Measurements from ENCODE around the gene WWOX. TPM values are rescaled to one million over a fixed set of nuclear protein-coding genes. Genes with fewer than 3 reads are reported as not detected.

The WWOX gene
- total RNA-seq, 1 experiment from 2014 or later = 13.0 TPM

DNA sequence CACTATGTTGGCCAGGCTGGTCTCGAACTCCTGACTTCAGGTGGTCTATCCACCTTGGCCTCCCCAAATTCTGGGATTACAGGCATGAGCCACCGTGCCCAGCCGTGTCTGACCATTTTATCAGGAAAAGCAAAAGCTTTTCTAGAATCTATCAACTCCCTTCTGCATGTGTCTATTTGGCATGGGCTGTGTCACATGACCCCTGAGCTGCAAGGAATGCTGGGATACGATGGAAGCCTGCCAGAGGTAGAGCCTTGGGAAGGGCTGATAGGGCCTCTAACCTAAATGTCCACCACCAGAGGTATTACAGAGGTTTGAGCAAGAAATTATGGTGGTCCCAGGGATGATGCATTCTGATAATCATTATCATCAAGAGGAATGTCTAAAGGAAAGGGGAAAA is 616.2 kb downstream of the WWOX start:
- DNase-seq (ENCODE audit: low read depth) = no peak

DNA sequence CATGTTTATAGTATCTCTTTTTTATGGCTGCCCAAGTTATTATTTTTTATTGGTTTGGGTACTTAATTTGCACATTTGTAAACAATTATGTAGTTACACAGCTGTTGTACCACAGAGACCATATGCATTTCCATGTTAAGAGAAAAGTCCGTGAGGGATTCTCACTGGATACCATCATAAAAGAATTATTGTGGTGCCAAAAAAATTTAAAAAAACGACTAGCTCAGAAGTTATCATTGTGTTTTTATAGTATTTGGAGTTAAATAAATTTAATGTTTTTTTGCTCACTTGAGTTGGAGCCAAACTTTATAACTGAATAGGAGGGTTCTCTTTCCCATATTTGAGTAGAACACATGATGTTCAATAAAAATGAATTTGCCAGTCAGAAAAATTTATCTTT is 618.7 kb downstream of the WWOX start:
- no peak for DNase-seq (ENCODE audit: low read depth)

DNA sequence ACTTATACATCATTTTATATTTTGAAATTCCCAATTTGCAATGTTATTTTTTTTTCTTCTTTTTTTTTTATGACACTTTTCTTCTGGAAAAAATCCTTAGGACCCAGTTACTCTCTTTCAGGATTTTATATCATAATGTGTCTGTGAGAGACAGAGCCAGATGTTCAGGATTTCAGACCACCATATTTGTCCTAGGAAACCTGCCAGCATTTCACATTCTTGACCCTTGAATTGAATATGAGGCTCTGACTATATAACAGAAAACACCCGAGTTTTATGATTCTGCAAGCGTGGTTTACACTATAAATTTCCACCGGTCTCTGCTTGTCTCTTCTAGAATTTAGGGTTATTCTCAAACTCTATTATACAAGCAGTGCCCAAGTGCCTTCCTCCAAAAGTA is 621.0 kb downstream of the WWOX start:
- DNase-seq (ENCODE audit: low read depth) = peak; percentile 10

GRCh38 chr16:78727536-78727935 is 628.1 kb downstream of the WWOX start:
- no peak for DNase-seq (ENCODE audit: low read depth)

DNA sequence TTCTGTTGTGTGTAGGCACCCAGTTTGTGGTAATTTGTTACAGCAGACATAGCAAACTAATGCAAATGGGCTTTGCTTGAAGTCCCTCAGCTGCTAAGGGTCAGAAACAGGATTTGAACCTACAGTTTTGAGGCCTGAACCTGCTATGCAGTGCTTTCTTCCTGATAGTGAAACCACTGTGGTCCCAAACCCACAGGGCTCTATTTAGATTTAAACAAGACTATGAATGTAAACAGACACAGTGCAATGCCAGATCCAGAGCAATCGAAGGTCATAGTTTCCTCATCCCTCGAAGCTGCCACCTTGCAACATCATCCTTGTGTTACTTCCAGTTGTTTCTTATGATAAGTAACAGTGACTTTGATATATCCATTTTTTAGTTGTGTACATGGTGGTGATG is 630.2 kb downstream of the WWOX start:
- no peak for DNase-seq (ENCODE audit: low read depth)

- DNase-seq (ENCODE audit: low read depth) = no peak
Observed at GRCh38 chr16:78731785-78732184, 632.3 kb downstream of the WWOX start.

- DNase-seq (ENCODE audit: low read depth) = no peak
Observed at GRCh38 chr16:78732696-78733095, 633.2 kb downstream of the WWOX start.

DNA sequence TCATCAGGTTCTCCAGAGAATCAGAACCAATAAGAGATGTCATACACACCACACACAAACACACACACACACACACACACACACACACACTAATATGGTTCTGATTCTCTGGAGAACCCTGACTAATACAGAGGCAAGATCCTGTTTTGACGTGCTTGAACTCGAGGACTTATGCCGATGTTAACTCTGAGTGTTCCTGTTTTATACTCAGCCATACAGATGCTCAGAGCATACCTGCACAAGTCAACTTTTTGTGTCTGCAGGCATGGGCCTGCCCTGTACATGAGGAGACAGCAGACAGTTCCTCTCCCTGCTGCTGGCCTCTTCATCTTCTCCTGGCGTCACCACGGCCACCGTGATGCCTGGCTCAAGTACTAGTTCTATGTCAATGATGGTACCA is 635.9 kb downstream of the WWOX start:
- DNase-seq (ENCODE audit: low read depth) = no peak

DNA sequence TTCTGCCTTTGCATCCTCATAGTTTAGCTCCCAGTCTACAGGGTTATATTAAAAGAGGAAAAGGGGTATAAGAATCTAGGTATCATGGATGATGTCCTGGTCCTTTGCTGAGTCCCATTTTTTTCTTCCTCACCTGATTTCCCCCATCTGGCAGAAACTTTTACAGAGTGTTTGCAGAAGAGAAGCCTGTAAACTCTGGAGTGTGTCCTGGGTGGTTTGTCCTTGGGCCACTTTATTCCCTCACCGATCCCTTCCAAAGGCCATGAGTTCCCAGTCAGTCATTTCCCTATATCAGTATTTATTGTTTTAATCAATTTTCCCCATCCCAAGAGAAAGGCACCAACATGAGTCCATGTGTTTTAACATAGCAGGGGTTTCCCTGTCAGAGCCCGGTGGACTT is 638.2 kb downstream of the WWOX start:
- no peak for DNase-seq (ENCODE audit: low read depth)

- DNase-seq (ENCODE audit: low read depth) = no peak
Observed at GRCh38 chr16:78738557-78738956, 639.1 kb downstream of the WWOX start.

DNA sequence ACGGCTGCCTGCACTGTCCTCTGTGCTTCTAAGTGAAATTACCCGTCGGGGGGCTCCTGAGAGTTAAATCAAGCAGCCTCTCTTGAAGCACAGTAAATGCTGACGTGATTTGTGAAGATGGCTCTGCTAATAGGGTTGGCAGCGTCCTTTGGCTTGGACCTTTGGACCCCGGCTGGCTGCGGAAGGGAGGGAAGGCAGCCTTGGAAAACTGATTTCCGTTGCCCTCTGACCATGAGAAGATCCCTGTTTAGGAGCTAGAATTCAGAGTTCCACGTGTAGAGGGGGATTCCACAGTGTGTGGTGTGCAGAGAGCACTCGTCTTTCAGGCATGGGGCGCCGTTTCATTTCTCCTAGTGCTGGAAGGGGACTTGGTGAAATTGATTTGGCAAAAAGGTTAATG is 640.8 kb downstream of the WWOX start:
- DNase-seq (ENCODE audit: low read depth) = no peak

- no peak for DNase-seq (ENCODE audit: low read depth)
Observed at GRCh38 chr16:78742501-78743283, 643.2 kb downstream of the WWOX start.

- no peak for DNase-seq (ENCODE audit: low read depth)
Observed at GRCh38 chr16:78743556-78743955, 644.1 kb downstream of the WWOX start.

DNA sequence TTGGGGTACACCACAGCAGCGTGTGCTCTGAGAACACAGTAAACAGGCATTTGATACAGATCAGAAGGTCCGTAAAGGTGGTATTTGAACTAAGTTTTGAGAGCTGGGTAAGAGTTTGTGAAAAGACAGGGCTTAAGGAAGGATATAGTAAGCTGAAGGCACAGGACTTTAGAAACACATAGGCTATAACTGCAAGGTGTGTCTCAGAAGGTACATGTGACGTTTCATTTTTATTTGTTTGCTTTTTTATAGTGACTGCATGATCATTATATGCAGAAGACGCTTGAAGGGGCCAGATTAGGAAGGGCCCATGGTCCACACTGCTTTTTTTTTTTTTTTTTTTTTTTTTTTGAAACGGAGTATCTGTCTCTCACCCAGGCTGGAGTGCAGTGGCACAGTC is 644.6 kb downstream of the WWOX start:
- DNase-seq (ENCODE audit: low read depth) = no peak

GRCh38 chr16:78744796-78745107 is 645.3 kb downstream of the WWOX start:
- DNase-seq (ENCODE audit: low read depth) = no peak

DNA sequence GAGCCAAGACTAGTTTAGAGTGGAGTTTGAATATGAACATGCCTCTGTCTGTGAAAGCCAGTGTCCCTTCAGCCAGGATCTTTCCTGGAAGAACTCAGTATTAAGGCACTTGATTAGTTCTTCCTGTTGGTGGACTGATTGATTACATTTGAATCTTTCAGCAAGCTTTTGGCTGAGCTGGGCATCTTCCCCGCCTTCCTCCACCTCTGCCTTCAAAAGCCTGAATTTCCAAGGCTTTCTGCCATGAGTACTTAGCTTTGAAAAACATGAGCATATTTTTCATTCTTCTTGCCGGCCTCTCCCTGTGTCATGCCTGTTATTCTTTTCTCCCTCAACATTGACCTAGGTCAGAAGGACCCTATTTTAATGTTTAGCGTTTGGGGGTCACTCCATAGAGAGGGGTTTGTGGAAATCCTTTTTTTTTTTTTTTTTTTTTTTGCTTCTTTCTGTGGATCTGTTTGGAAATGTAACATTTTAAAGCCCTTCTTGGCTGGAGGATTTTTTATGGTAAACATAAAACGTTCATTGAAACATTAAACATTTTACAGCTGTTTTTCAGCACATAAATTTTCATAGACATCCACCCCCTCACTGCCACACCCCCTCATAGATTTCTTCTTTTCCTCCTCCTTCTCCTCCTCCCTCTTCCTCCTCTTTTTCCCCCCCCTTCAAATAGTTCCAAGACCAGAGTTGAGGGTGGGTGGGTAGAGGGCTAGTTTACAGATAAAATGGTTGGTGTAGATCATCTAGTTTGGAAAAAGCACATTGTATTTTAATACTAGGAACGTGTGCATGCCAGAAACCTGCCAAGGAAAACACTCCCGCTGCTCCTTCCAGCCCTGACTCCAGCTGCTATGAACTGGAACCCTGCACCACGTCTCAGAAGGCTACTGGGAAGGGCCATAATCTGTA is 645.9 kb downstream of the WWOX start:
- no peak for DNase-seq (ENCODE audit: low read depth)

- DNase-seq (ENCODE audit: low read depth) = no peak
Observed at GRCh38 chr16:78746718-78747117, 647.3 kb downstream of the WWOX start.

- DNase-seq (ENCODE audit: low read depth) = no peak
Observed at GRCh38 chr16:78748220-78748929, 648.9 kb downstream of the WWOX start.

- no peak for DNase-seq (ENCODE audit: low read depth)
Observed at GRCh38 chr16:78749745-78750268, 650.4 kb downstream of the WWOX start.

DNA sequence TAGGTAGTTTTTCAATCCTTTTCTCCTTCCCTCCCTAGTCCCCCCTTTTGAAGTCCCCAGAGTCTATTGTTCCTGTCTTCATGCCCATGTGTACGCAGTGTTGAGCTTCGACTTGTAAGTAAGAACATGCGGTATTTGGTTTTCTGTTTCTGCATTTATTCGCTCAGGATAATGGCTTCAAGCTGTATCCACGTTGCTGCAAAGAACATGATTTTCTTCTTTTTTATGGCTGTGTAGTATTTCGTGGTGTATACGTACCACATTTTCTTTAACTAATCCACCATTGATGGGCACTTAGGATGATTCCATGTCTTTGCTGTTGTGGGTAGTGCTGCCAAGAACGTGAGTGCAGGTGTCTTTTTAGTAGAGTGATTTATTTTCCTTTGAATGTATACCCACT is 651.2 kb downstream of the WWOX start:
- DNase-seq (ENCODE audit: low read depth) = no peak

DNA sequence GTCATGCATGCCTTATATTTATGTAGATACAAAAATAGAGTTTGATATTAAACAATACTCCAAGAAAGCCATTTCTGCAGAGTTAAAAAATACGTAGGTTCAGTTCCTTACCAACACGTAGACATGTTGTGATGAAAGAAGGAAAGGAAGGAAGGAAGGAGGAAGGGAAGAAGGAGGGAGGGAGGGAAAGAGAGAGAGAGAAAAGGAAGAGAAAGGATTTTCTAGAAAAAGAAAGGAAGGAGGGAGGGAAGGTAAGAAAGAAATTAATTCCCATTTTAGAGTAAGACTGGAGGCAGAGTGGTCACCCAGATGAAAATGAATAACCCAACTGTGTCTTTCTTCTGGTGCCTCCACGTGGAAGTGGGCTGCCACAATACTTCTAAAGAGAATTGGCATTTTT is 652.1 kb downstream of the WWOX start:
- DNase-seq (ENCODE audit: low read depth) = no peak

GRCh38 chr16:78754713-78755112 is 655.3 kb downstream of the WWOX start:
- no peak for DNase-seq (ENCODE audit: low read depth)

Measured in LHCN-M2 (cell line).